ENCODE results near the gene PCDH9. TPM values are rescaled to one million over a fixed set of nuclear protein-coding genes. Genes with fewer than 3 reads are reported as not detected.

The PCDH9 gene
- total and polyA plus RNA-seq, 7 experiments from 2014 or later = 0.08 to 1.3 (median 0.21) TPM

GRCh38 chr13:66714795-66715194 is 515.3 kb downstream of the PCDH9 start:
- Histone ChIP-seq H3K27me3 (ENCODE audit: control insufficient read depth in 2 of 2, insufficient read depth in 2 of 2, low read length in 2 of 2) (no peaks in the 10 kb centered on the region), H3K4me1 (ENCODE audit: control insufficient read depth in 2 of 2, insufficient read depth in 2 of 2, low read length in 2 of 2) (no peaks in the 10 kb centered on the region), H3K9me3 (ENCODE audit: control insufficient read depth in 2 of 3, low read length in 3 of 3) (no peaks in the 10 kb centered on the region), H3K4me3 (ENCODE audit: low read length) (no peak overlapping the region), H3K36me3 (ENCODE audit: control insufficient read depth in 2 of 3, insufficient read depth in 3 of 3, low read length in 3 of 3) (no peaks in the 10 kb centered on the region), H3K27ac (ENCODE audit: low read depth, low read length) (no peak overlapping the region)
- no peaks in the 10 kb centered on the region for H3K4me1 Mint-ChIP-seq
- intact Hi-C loops (cut with micrococcal nuclease) = no loop called here
- no peak for DNase-seq
- ChIA-PET CTCF (no interaction called here), POLR2A (no interaction called here)
- H3K36me3 Mint-ChIP-seq = no peaks in the 10 kb centered on the region
- no peak for ATAC-seq
- H3K27ac Mint-ChIP-seq = no peak overlapping the region
- H3K9me3 Mint-ChIP-seq = peaks cover 0 to 5% (median 0%) of the 10 kb centered on the region in 11 donors
- H3K27me3 Mint-ChIP-seq = no peaks in the 10 kb centered on the region
- H3K4me3 Mint-ChIP-seq = no peak overlapping the region

- no peak for ATAC-seq
- Mint-ChIP-seq H3K36me3 (no peaks in the 10 kb centered on the region), H3K4me3 (no peak overlapping the region), H3K4me1 (no peaks in the 10 kb centered on the region), H3K27ac (no peak overlapping the region), H3K9me3 (peaks cover 0 to 2% (median 0%) of the 10 kb centered on the region in 11 donors), H3K27me3 (no peaks in the 10 kb centered on the region)
- Histone ChIP-seq H3K9me3 (ENCODE audit: control insufficient read depth in 2 of 3, low read length in 3 of 3) (no peaks in the 10 kb centered on the region), H3K36me3 (ENCODE audit: control insufficient read depth in 2 of 3, insufficient read depth in 3 of 3, low read length in 3 of 3) (no peaks in the 10 kb centered on the region), H3K27me3 (ENCODE audit: control insufficient read depth in 2 of 2, insufficient read depth in 2 of 2, low read length in 2 of 2) (no peaks in the 10 kb centered on the region), H3K4me1 (ENCODE audit: control insufficient read depth in 2 of 2, insufficient read depth in 2 of 2, low read length in 2 of 2) (no peaks in the 10 kb centered on the region), H3K4me3 (ENCODE audit: low read length) (no peak overlapping the region), H3K27ac (ENCODE audit: low read depth, low read length) (no peak overlapping the region)
- DNase-seq = no peak
- POLR2A ChIA-PET = no interaction called here
- intact Hi-C loops (cut with micrococcal nuclease) = no loop called here
- CTCF ChIA-PET = no interaction called here
Observed at GRCh38 chr13:66704110-66704509, 526.0 kb downstream of the PCDH9 start.

GRCh38 chr13:66703597-66703996 is 526.5 kb downstream of the PCDH9 start:
- H3K36me3 ChIP-seq (ENCODE audit: control insufficient read depth in 2 of 3, insufficient read depth in 3 of 3, low read length in 3 of 3) = no peaks in the 10 kb centered on the region

GRCh38 chr13:66700117-66700601 is 530.0 kb downstream of the PCDH9 start:
- Histone ChIP-seq H3K27ac (ENCODE audit: low read depth, low read length) (no peak overlapping the region), H3K27me3 (ENCODE audit: control insufficient read depth in 2 of 2, insufficient read depth in 2 of 2, low read length in 2 of 2) (no peaks in the 10 kb centered on the region), H3K36me3 (ENCODE audit: control insufficient read depth in 2 of 3, insufficient read depth in 3 of 3, low read length in 3 of 3) (no peaks in the 10 kb centered on the region), H3K9me3 (ENCODE audit: control insufficient read depth in 2 of 3, low read length in 3 of 3) (no peaks in the 10 kb centered on the region), H3K4me1 (ENCODE audit: control insufficient read depth in 2 of 2, insufficient read depth in 2 of 2, low read length in 2 of 2) (no peaks in the 10 kb centered on the region), H3K4me3 (ENCODE audit: low read length) (no peak overlapping the region)
- no peaks in the 10 kb centered on the region for H3K4me1 Mint-ChIP-seq
- CTCF ChIA-PET = no interaction called here
- no peaks in the 10 kb centered on the region for H3K36me3 Mint-ChIP-seq
- peaks cover 0 to 2% (median 0%) of the 10 kb centered on the region in 11 donors for H3K9me3 Mint-ChIP-seq
- no peak for DNase-seq
- H3K27ac Mint-ChIP-seq = no peak overlapping the region
- POLR2A ChIA-PET = no interaction called here
- intact Hi-C loops (cut with micrococcal nuclease) = no loop called here
- no peak for ATAC-seq
- H3K27me3 Mint-ChIP-seq = no peaks in the 10 kb centered on the region
- H3K4me3 Mint-ChIP-seq = no peak overlapping the region

More at GRCh38 chr13:66703597-66703996, 526.5 kb downstream of the PCDH9 start:
- ATAC-seq = no peak
- POLR2A ChIA-PET = no interaction called here
- no peak overlapping the region for H3K27ac Mint-ChIP-seq
- H3K4me1 Mint-ChIP-seq = no peaks in the 10 kb centered on the region
- Histone ChIP-seq H3K4me1 (ENCODE audit: control insufficient read depth in 2 of 2, insufficient read depth in 2 of 2, low read length in 2 of 2) (no peaks in the 10 kb centered on the region), H3K4me3 (ENCODE audit: low read length) (no peak overlapping the region), H3K27me3 (ENCODE audit: control insufficient read depth in 2 of 2, insufficient read depth in 2 of 2, low read length in 2 of 2) (no peaks in the 10 kb centered on the region), H3K27ac (ENCODE audit: low read depth, low read length) (no peak overlapping the region), H3K9me3 (ENCODE audit: control insufficient read depth in 2 of 3, low read length in 3 of 3) (no peaks in the 10 kb centered on the region)
- no peaks in the 10 kb centered on the region for H3K36me3 Mint-ChIP-seq
- no peak for DNase-seq
- H3K9me3 Mint-ChIP-seq = peaks cover 0 to 2% (median 0%) of the 10 kb centered on the region in 11 donors
- no peaks in the 10 kb centered on the region for H3K27me3 Mint-ChIP-seq
- intact Hi-C loops (cut with micrococcal nuclease) = no loop called here
- CTCF ChIA-PET = no interaction called here
- no peak overlapping the region for H3K4me3 Mint-ChIP-seq

GRCh38 chr13:66693656-66694055 is 536.5 kb downstream of the PCDH9 start:
- ChIA-PET CTCF (no interaction called here), POLR2A (no interaction called here)
- H3K36me3 ChIP-seq (ENCODE audit: control insufficient read depth in 2 of 3, insufficient read depth in 3 of 3, low read length in 3 of 3) = no peaks in the 10 kb centered on the region
- H3K9me3 ChIP-seq (ENCODE audit: control insufficient read depth in 2 of 3, low read length in 3 of 3) = no peaks in the 10 kb centered on the region
- H3K27ac ChIP-seq (ENCODE audit: low read depth, low read length) = no peak overlapping the region
- intact Hi-C loops (cut with micrococcal nuclease) = no loop called here
- Mint-ChIP-seq H3K4me1 (no peaks in the 10 kb centered on the region), H3K4me3 (no peak overlapping the region), H3K36me3 (no peaks in the 10 kb centered on the region), H3K9me3 (no peaks in the 10 kb centered on the region), H3K27me3 (no peaks in the 10 kb centered on the region), H3K27ac (no peak overlapping the region)
- ATAC-seq (no peak), DNase-seq (no peak)
- no peak overlapping the region for H3K4me3 ChIP-seq (ENCODE audit: low read length)
- no peaks in the 10 kb centered on the region for H3K4me1 ChIP-seq (ENCODE audit: control insufficient read depth in 2 of 2, insufficient read depth in 2 of 2, low read length in 2 of 2)
- no peaks in the 10 kb centered on the region for H3K27me3 ChIP-seq (ENCODE audit: control insufficient read depth in 2 of 2, insufficient read depth in 2 of 2, low read length in 2 of 2)

- Mint-ChIP-seq H3K4me3 (no peak overlapping the region), H3K36me3 (no peaks in the 10 kb centered on the region), H3K9me3 (peaks cover 0 to 9% (median 0%) of the 10 kb centered on the region in 11 donors), H3K27ac (no peak overlapping the region), H3K4me1 (no peaks in the 10 kb centered on the region), H3K27me3 (no peaks in the 10 kb centered on the region)
- intact Hi-C loops (cut with micrococcal nuclease) = no loop called here
- DNase-seq (no peak), ATAC-seq (no peak)
- POLR2A ChIA-PET = no interaction called here
- Histone ChIP-seq H3K27ac (ENCODE audit: low read depth, low read length) (no peak overlapping the region), H3K9me3 (ENCODE audit: control insufficient read depth in 2 of 3, low read length in 3 of 3) (no peaks in the 10 kb centered on the region), H3K4me3 (ENCODE audit: low read length) (no peak overlapping the region), H3K27me3 (ENCODE audit: control insufficient read depth in 2 of 2, insufficient read depth in 2 of 2, low read length in 2 of 2) (no peaks in the 10 kb centered on the region), H3K36me3 (ENCODE audit: control insufficient read depth in 2 of 3, insufficient read depth in 3 of 3, low read length in 3 of 3) (no peaks in the 10 kb centered on the region), H3K4me1 (ENCODE audit: control insufficient read depth in 2 of 2, insufficient read depth in 2 of 2, low read length in 2 of 2) (no peaks in the 10 kb centered on the region)
- CTCF ChIA-PET = no interaction called here
Observed at GRCh38 chr13:66691149-66691548, 539.0 kb downstream of the PCDH9 start.

- Histone ChIP-seq H3K9me3 (ENCODE audit: control insufficient read depth in 2 of 3, low read length in 3 of 3) (no peaks in the 10 kb centered on the region), H3K27me3 (ENCODE audit: control insufficient read depth in 2 of 2, insufficient read depth in 2 of 2, low read length in 2 of 2) (no peaks in the 10 kb centered on the region), H3K27ac (ENCODE audit: low read depth, low read length) (no peak overlapping the region), H3K4me3 (ENCODE audit: low read length) (no peak overlapping the region), H3K36me3 (ENCODE audit: control insufficient read depth in 2 of 3, insufficient read depth in 3 of 3, low read length in 3 of 3) (no peaks in the 10 kb centered on the region), H3K4me1 (ENCODE audit: control insufficient read depth in 2 of 2, insufficient read depth in 2 of 2, low read length in 2 of 2) (no peaks in the 10 kb centered on the region)
- no peak for ATAC-seq
- intact Hi-C loops (cut with micrococcal nuclease) = no loop called here
- DNase-seq = no peak
- H3K36me3 Mint-ChIP-seq = no peaks in the 10 kb centered on the region
- no peak overlapping the region for H3K27ac Mint-ChIP-seq
- POLR2A ChIA-PET = no interaction called here
- H3K4me1 Mint-ChIP-seq = no peaks in the 10 kb centered on the region
- H3K9me3 Mint-ChIP-seq = peaks cover 0 to 15% (median 4%) of the 10 kb centered on the region in 11 donors
- no peaks in the 10 kb centered on the region for H3K27me3 Mint-ChIP-seq
- CTCF ChIA-PET = no interaction called here
- no peak overlapping the region for H3K4me3 Mint-ChIP-seq
Observed at GRCh38 chr13:66689628-66690027, 540.5 kb downstream of the PCDH9 start.
